OCI-LY1 (cell line): ENCODE results near the gene TMEM229B.

ENCODE experiments used
- H2AFZ ChIP-seq: fragments of 200-600 bp; sonication (generic), shearing (Covaris generic); 2 replicates; pipeline ENCODE4 v1.6.0; 2014; ENCODE audit warnings: antibody characterized with exemption, mild to moderate bottlenecking, low read length
- H3F3A ChIP-seq: fragments of 200-600 bp; sonication (generic), shearing (Covaris generic); 2 replicates; pipeline ENCODE4 v1.6.0; 2014; ENCODE audit warnings: mild to moderate bottlenecking, antibody characterized with exemption, low read length, moderate library complexity; ENCODE audit not compliant: insufficient read depth
- H3K27ac ChIP-seq: fragments of 200-600 bp; sonication (generic); 2 replicates; pipeline ENCODE4 v1.5.1; 2014; ENCODE audit warnings: low read length, mixed run types, mild to moderate bottlenecking, low read depth; ENCODE audit not compliant: poor library complexity, severe bottlenecking
- H3K27me3 ChIP-seq: fragments of 200-600 bp; sonication (generic); 2 replicates; pipeline ENCODE4 v1.6.0; 2014; ENCODE audit warnings: antibody characterized with exemption, mild to moderate bottlenecking, low read length, moderate library complexity; ENCODE audit not compliant: insufficient read depth
- H3K36me3 ChIP-seq: fragments of 200-600 bp; sonication (generic); 2 replicates; pipeline ENCODE4 v1.6.1; 2014; ENCODE audit warnings: mild to moderate bottlenecking, antibody characterized with exemption, low read length, moderate library complexity, mixed read lengths; ENCODE audit not compliant: insufficient read depth
- H3K4me1 ChIP-seq: fragments of 200-600 bp; sonication (generic); 2 replicates; pipeline ENCODE4 v1.5.1; 2014; ENCODE audit warnings: mild to moderate bottlenecking, low read length, moderate library complexity; ENCODE audit not compliant: insufficient read depth, severe bottlenecking
- H3K4me2 ChIP-seq: fragments of 200-600 bp; sonication (generic), shearing (Covaris generic); 2 replicates; pipeline ENCODE4 v1.6.1; 2014; ENCODE audit warnings: low read length
- H3K4me3 ChIP-seq: fragments of 200-600 bp; sonication (generic); 2 replicates; pipeline ENCODE4 v1.5.1; 2014; ENCODE audit warnings: low read length, low read depth, mild to moderate bottlenecking, mixed read lengths; ENCODE audit not compliant: poor library complexity, severe bottlenecking
- H3K79me2 ChIP-seq: fragments of 200-600 bp; shearing (Covaris generic); 2 replicates; pipeline ENCODE4 v1.6.1; 2016; ENCODE audit warnings: mixed run types, low read length, mixed read lengths; ENCODE audit not compliant: insufficient read depth
- H3K9ac ChIP-seq: fragments of 200-600 bp; sonication (generic), shearing (Covaris generic); 2 replicates; pipeline ENCODE4 v1.6.1; 2014; ENCODE audit warnings: mild to moderate bottlenecking, low read length, mixed read lengths
- H3K9me2 ChIP-seq: fragments of 200-600 bp; sonication (generic), shearing (Covaris generic); 2 replicates; pipeline ENCODE4 v1.6.1; 2014; ENCODE audit warnings: low read depth, mild to moderate bottlenecking, low read length, mixed read lengths
- H3K9me3 ChIP-seq: fragments of 200-600 bp; shearing (Covaris generic); 2 replicates; pipeline ENCODE4 v1.6.1; 2014; ENCODE audit warnings: low read length, mixed read lengths
- H4K20me1 ChIP-seq: fragments of 200-600 bp; sonication (generic), shearing (Covaris generic); 2 replicates; pipeline ENCODE4 v1.6.0; 2016; ENCODE audit warnings: mild to moderate bottlenecking, low read length; ENCODE audit not compliant: insufficient read depth
- CTCF ChIP-seq: fragments of 200-600 bp; sonication (generic), shearing (Covaris generic); IDR thresholded peaks from 2 replicates; pipeline ENCODE4 v1.5.1; 2017; ENCODE audit warnings: mild to moderate bottlenecking, antibody characterized with exemption, low read length, moderate library complexity, mixed read lengths
- EZH2 ChIP-seq: fragments of 200-600 bp; sonication (generic), shearing (Covaris generic); IDR thresholded peaks from 2 replicates; pipeline ENCODE4 v1.8.0; 2017; ENCODE audit warnings: borderline replicate concordance, mixed run types, mild to moderate bottlenecking, antibody characterized with exemption, low read length, moderate library complexity, mixed read lengths

The TMEM229B gene

GRCh38 chr14:67447033-67447381, 41.5 kb downstream of the TMEM229B start:
- Histone ChIP-seq H2AFZ (no peak overlapping the region), H3K4me3 (no peak overlapping the region), H3K27ac (no peak overlapping the region), H3K4me2 (no peak overlapping the region), H3K9me2 (no peaks in the 10 kb centered on the region), H3K9ac (no peak overlapping the region), H3K9me3 (no peaks in the 10 kb centered on the region), H3K4me1 (no peaks in the 10 kb centered on the region), H3K79me2 (no peaks in the 10 kb centered on the region), H4K20me1 (no peaks in the 10 kb centered on the region), H3F3A (no peaks in the 10 kb centered on the region), H3K36me3 (no peaks in the 10 kb centered on the region), H3K27me3 (no peaks in the 10 kb centered on the region)
- no peak for TF ChIP-seq EZH2
- TF ChIP-seq CTCF = no peak

- Histone ChIP-seq H3K4me2 (no peak overlapping the region), H4K20me1 (no peaks in the 10 kb centered on the region), H3K36me3 (no peaks in the 10 kb centered on the region), H3K9ac (no peak overlapping the region), H3F3A (no peaks in the 10 kb centered on the region), H3K27ac (no peak overlapping the region), H3K4me3 (no peak overlapping the region), H2AFZ (no peak overlapping the region), H3K4me1 (no peaks in the 10 kb centered on the region), H3K9me2 (no peaks in the 10 kb centered on the region), H3K27me3 (no peaks in the 10 kb centered on the region), H3K79me2 (no peaks in the 10 kb centered on the region), H3K9me3 (no peaks in the 10 kb centered on the region)
- TF ChIP-seq CTCF (no peak), EZH2 (no peak)
These were observed 42.0 kb downstream of the TMEM229B start for GRCh38 chr14:67446371-67447032.

GRCh38 chr14:67444395-67444794, 44.1 kb downstream of the TMEM229B start:
- no peaks in the 10 kb centered on the region for H3K9me2 ChIP-seq
- no peaks in the 10 kb centered on the region for H4K20me1 ChIP-seq
- no peak overlapping the region for H3K27ac ChIP-seq
- H3K4me3 ChIP-seq = no peak overlapping the region
- H3K4me1 ChIP-seq = no peaks in the 10 kb centered on the region
- H3K36me3 ChIP-seq = no peaks in the 10 kb centered on the region
- no peak for TF ChIP-seq EZH2
- no peak for TF ChIP-seq CTCF
- no peak overlapping the region for H3K9ac ChIP-seq
- no peak overlapping the region for H3K4me2 ChIP-seq
- H3F3A ChIP-seq = no peaks in the 10 kb centered on the region
- H2AFZ ChIP-seq = no peak overlapping the region
- no peaks in the 10 kb centered on the region for H3K27me3 ChIP-seq
- H3K9me3 ChIP-seq = no peaks in the 10 kb centered on the region
- H3K79me2 ChIP-seq = no peaks in the 10 kb centered on the region
